ENCODE data around the gene MBD3L2B.
"Not testable (repeated sequence)": the region's sequence is repeated elsewhere in the genome, so short reads cannot be mapped to it uniquely, and the experiment has no call there.

The MBD3L2B gene

DNA sequence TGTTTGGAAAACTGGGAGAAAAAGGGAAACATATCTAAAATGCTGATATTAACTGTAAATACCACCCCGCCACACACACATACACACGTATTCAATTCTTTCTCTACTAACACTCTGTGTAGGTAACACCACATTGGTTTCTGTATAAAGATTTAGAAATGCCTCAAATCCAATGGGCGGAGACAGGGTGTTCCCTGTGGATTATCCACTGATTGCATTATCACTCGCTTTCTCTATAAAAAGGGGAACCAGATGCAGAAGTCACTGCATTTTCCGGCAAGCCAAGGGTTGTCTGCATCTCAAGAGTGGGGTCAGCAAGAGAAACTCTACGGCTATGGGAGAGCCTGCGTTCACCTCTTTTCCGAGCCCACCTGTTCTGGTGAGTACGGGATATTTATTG, 9.0 kb upstream of the MBD3L2B start, which contains the start of gene MBD3L5:
Gene MBD3L5 (plus strand): TSS at position 301 of the 400 bp plus-strand sequence. CDS start 34 bp downstream, at position 335.
- TF ChIP-seq, protein P1, sequence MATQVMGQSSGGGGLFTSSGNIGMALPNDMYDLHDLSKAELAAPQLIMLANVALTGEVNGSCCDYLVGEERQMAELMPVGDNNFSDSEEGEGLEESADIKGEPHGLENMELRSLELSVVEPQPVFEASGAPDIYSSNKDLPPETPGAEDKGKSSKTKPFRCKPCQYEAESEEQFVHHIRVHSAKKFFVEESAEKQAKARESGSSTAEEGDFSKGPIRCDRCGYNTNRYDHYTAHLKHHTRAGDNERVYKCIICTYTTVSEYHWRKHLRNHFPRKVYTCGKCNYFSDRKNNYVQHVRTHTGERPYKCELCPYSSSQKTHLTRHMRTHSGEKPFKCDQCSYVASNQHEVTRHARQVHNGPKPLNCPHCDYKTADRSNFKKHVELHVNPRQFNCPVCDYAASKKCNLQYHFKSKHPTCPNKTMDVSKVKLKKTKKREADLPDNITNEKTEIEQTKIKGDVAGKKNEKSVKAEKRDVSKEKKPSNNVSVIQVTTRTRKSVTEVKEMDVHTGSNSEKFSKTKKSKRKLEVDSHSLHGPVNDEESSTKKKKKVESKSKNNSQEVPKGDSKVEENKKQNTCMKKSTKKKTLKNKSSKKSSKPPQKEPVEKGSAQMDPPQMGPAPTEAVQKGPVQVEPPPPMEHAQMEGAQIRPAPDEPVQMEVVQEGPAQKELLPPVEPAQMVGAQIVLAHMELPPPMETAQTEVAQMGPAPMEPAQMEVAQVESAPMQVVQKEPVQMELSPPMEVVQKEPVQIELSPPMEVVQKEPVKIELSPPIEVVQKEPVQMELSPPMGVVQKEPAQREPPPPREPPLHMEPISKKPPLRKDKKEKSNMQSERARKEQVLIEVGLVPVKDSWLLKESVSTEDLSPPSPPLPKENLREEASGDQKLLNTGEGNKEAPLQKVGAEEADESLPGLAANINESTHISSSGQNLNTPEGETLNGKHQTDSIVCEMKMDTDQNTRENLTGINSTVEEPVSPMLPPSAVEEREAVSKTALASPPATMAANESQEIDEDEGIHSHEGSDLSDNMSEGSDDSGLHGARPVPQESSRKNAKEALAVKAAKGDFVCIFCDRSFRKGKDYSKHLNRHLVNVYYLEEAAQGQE (IDR thresholded peaks at IDR 0.05; ENCODE audit: insufficient read depth in 1 of 2, low read depth in 2 of 2, low read length in 2 of 2), result not testable (repeated sequence)
- TF ChIP-seq TAF1 (IDR thresholded peaks at IDR 0.05; ENCODE audit: borderline replicate concordance, insufficient read depth, low read length); POLR2AphosphoS5 (IDR thresholded peaks at IDR 0.05; ENCODE audit: low read depth, low read length): not testable (repeated sequence)

DNA sequence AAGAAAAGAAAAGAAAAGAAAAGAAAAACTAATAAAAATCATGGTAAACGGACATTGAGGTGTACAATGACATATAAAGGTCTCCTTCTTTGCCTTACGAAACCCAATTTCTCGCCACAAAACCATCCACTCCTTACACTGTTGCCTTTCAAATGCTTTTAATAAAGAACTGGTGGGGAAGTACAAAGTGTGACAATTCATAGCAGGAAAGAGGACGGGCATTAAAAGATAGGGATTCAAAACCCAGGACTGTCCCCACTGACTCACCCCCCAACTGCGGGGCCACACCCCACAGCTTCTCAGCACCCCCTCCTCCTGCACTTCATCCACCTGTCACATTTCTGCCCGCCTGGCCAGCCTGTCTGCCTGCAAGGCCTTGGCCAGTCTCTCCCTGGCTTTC, 2.4 kb downstream of the MBD3L2B start:
- no peak for TF ChIP-seq FOXP2 (optimal IDR thresholded peaks at IDR 0.05; ENCODE audit: borderline replicate concordance, extremely low read depth, extremely low read length, insufficient read depth)
- TF ChIP-seq POLR2AphosphoS5 (IDR thresholded peaks at IDR 0.05; ENCODE audit: low read depth, low read length), result no peak
- TF ChIP-seq TAF1 (IDR thresholded peaks at IDR 0.05; ENCODE audit: borderline replicate concordance, insufficient read depth, low read length), result no peak
- TF ChIP-seq SIN3A (IDR thresholded peaks at IDR 0.05; ENCODE audit: borderline replicate concordance, insufficient read depth, low read length), result no peak
- TF ChIP-seq, protein P1 (IDR thresholded peaks at IDR 0.05; ENCODE audit: insufficient read depth in 1 of 2, low read depth in 2 of 2, low read length in 2 of 2), result no peak

DNA sequence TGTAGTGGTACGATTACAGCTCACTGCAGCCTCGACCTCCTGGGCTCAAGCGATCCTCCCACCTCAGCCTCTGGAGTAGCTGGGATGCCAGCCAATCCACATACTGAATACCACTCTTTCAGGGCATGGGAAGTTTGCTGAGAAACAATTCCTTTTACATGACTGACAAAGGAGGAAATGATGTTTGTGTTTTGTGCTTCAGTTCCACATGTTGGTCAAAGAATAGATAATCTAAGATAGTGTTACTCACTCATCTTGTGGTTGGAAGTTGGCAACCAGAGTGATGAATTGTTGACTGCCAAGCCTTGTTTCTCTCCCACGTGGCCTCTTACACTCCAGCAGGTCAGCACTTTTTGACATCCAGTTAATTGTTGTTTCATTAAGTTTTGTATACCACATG, 7.6 kb downstream of the MBD3L2B start:
- TF ChIP-seq SIN3A (IDR thresholded peaks at IDR 0.05; ENCODE audit: borderline replicate concordance, insufficient read depth, low read length) (no peak), POLR2AphosphoS5 (IDR thresholded peaks at IDR 0.05; ENCODE audit: low read depth, low read length) (no peak), FOXP2 (optimal IDR thresholded peaks at IDR 0.05; ENCODE audit: borderline replicate concordance, extremely low read depth, extremely low read length, insufficient read depth) (no peak), TAF1 (IDR thresholded peaks at IDR 0.05; ENCODE audit: borderline replicate concordance, insufficient read depth, low read length) (no peak)
- TF ChIP-seq, protein P1 (IDR thresholded peaks at IDR 0.05; ENCODE audit: insufficient read depth in 1 of 2, low read depth in 2 of 2, low read length in 2 of 2), result no peak

DNA sequence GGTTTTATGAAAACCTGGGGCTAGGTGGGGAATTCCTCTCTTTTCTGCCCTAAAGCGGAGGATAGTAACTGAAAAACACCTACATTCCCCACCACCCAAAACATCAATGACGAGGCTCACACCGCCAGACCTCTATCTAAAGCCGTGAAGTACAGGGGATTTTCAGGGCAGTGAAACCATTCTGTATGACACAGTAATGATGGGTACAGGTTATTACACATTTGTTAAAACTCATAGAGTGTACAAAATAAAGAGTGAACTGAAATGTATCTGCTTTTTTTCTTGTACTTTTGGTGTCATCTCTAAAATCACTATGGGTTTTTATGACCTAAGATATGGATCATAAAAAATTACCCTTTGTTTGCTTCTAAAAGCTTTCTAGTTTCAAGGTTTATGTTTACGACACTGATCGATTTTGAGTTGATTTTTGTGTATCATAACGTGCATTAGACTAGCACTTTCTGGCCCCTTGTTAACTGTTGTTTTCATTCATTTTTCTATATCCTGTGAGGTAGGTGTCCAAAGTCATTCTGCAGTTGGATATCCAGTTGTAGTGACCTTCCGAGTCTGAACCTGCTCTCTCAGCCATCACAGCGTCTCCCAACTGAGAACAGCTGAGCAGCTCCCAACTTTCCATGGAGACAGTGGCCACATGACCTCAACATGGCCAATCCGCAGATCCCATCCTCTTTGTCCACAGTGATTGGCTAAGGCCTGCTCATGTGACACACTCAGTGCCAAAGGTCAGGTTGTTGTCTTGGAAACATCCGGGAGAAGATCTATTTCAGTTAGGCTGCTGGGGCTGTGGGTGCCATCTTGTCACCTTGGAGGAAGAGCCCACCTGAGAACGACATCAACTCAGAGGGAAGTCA, 10.3 kb downstream of the MBD3L2B start:
- TF ChIP-seq TAF1 (IDR thresholded peaks at IDR 0.05; ENCODE audit: borderline replicate concordance, insufficient read depth, low read length) (no peak), FOXP2 (optimal IDR thresholded peaks at IDR 0.05; ENCODE audit: borderline replicate concordance, extremely low read depth, extremely low read length, insufficient read depth) (no peak), SIN3A (IDR thresholded peaks at IDR 0.05; ENCODE audit: borderline replicate concordance, insufficient read depth, low read length) (no peak), POLR2AphosphoS5 (IDR thresholded peaks at IDR 0.05; ENCODE audit: low read depth, low read length) (no peak)
- TF ChIP-seq, protein P1 (IDR thresholded peaks at IDR 0.05; ENCODE audit: insufficient read depth in 1 of 2, low read depth in 2 of 2, low read length in 2 of 2), result no peak
